IMR-90 (cell line): Measurements from ENCODE around the gene THSD7B. TPM values are rescaled to one million over a fixed set of nuclear protein-coding genes. Genes with fewer than 3 reads are reported as not detected.

Experiments
- ATAC-seq: fragments of 200-7000 bp; cut with Tn5 transposase; 2 replicates; pipeline ENCODE4 v1.9.1; 2020; ENCODE audit warnings: low read depth, mild to moderate bottlenecking, moderate library complexity
- BruUV-seq: library from RNA; stranded (reverse); fragments of 400-500 nt; replicated peaks from 2 replicates; lab custom pipeline; 2021; lab: Mats Ljungman, UMichigan
- CTCF ChIA-PET: fragments of 300-600 bp; formaldehyde crosslinking; extraction: SDS; loops from one replicate; lab custom pipeline; 2021; ENCODE audit warnings: antibody characterized with exemption; lab: Yijun Ruan, JAX
- POLR2A ChIA-PET: fragments of 300-600 bp; sonication (Branson Sonifier 250); formaldehyde crosslinking; loops from one replicate; lab custom pipeline; 2022; ENCODE audit warnings: antibody characterized with exemption; ENCODE audit not compliant: unreplicated experiment; lab: Charles Lee
- DNase-seq: peaks from one replicate; pipeline ENCODE4 v3.0.0; 2013
- H2AFZ ChIP-seq: replicated peaks from 2 replicates; pipeline ENCODE3; 2013; ENCODE audit warnings: low read length, mild to moderate bottlenecking; ENCODE audit not compliant: poor library complexity
- H2AK5ac ChIP-seq: 2 replicates; pipeline ENCODE4 v1.6.1; 2013; ENCODE audit warnings: low read depth, low read length, inconsistent platforms
- H2AK9ac ChIP-seq: replicated peaks from 2 replicates; pipeline ENCODE3; 2013; ENCODE audit warnings: mild to moderate bottlenecking, low read depth, low read length, moderate library complexity; ENCODE audit not compliant: poor library complexity
- H2BK120ac ChIP-seq: 2 replicates; pipeline ENCODE4 v1.6.1; 2013; ENCODE audit warnings: low read depth, low read length, inconsistent platforms
- H2BK15ac ChIP-seq: 3 replicates; pipeline ENCODE4 v1.6.1; 2013; ENCODE audit warnings: low read depth, low read length, inconsistent platforms
- H2BK20ac ChIP-seq: 2 replicates; pipeline ENCODE4 v1.6.1; 2013; ENCODE audit warnings: low read depth, mild to moderate bottlenecking, inconsistent platforms, low read length, moderate library complexity
- H2BK5ac ChIP-seq: 2 replicates; pipeline ENCODE4 v1.6.1; 2013; ENCODE audit warnings: mild to moderate bottlenecking, low read depth, low read length, inconsistent platforms; ENCODE audit not compliant: poor library complexity, severe bottlenecking
- H3K14ac ChIP-seq: replicated peaks from 2 replicates; pipeline ENCODE4 v1.6.1; 2013; ENCODE audit warnings: low read depth, low read length, inconsistent platforms
- H3K18ac ChIP-seq: 2 replicates; pipeline ENCODE4 v1.6.1; 2013; ENCODE audit warnings: low read depth, low read length, control low read depth
- H3K23ac ChIP-seq: 2 replicates; pipeline ENCODE4 v1.6.1; 2013; ENCODE audit warnings: low read depth, low read length, inconsistent platforms
- H3K27ac ChIP-seq: 2 replicates; pipeline ENCODE4 v1.5.1; 2013; ENCODE audit warnings: mild to moderate bottlenecking, control low read depth, low read length; ENCODE audit not compliant: insufficient read depth
- H3K27me3 ChIP-seq: 2 replicates; pipeline ENCODE4 v1.6.1; 2013; ENCODE audit warnings: low read length; ENCODE audit not compliant: control insufficient read depth, insufficient read depth
- H3K36me3 ChIP-seq: 2 replicates; pipeline ENCODE4 v1.6.1; 2013; ENCODE audit warnings: low read length, mixed read lengths; ENCODE audit not compliant: control insufficient read depth, insufficient read depth
- H3K4ac ChIP-seq: 2 replicates; pipeline ENCODE4 v1.6.1; 2013; ENCODE audit warnings: low read depth, low read length, inconsistent platforms
- H3K4me1 ChIP-seq: 2 replicates; pipeline ENCODE4 v1.6.1; 2013; ENCODE audit warnings: low read length, mixed read lengths; ENCODE audit not compliant: control insufficient read depth, insufficient read depth
- H3K4me2 ChIP-seq: 2 replicates; pipeline ENCODE4 v1.6.1; 2013; ENCODE audit warnings: low read depth, mild to moderate bottlenecking, control low read depth, low read length, moderate library complexity
- H3K4me3 ChIP-seq: 2 replicates; pipeline ENCODE4 v1.5.1; 2013; ENCODE audit warnings: low read depth, mild to moderate bottlenecking, control low read depth, low read length, moderate library complexity; ENCODE audit not compliant: insufficient read depth
- H3K56ac ChIP-seq: 2 replicates; pipeline ENCODE4 v1.6.1; 2013; ENCODE audit warnings: low read length, inconsistent platforms; ENCODE audit not compliant: insufficient read depth; ENCODE audit errors: extremely low read depth
- H3K79me1 ChIP-seq, 2 experiments: 2 replicates each; pipeline ENCODE4 v1.6.1; 2013; ENCODE audit warnings: low read length in 2 of 2, inconsistent platforms in 1 of 2, low read depth in 1 of 2
- H3K9ac ChIP-seq: 2 replicates; pipeline ENCODE4 v1.6.1; 2013; ENCODE audit warnings: low read depth, low read length, control low read depth
- H3K9me1 ChIP-seq: 2 replicates; pipeline ENCODE4 v1.6.1; 2013; ENCODE audit warnings: low read length, inconsistent platforms; ENCODE audit not compliant: insufficient read depth
- H3K9me3 ChIP-seq: 2 replicates; pipeline ENCODE4 v1.6.1; 2013; ENCODE audit warnings: low read length; ENCODE audit not compliant: control insufficient read depth, insufficient read depth
- H4K20me1 ChIP-seq: 2 replicates; pipeline ENCODE4 v1.6.1; 2013; ENCODE audit warnings: low read length, inconsistent platforms; ENCODE audit not compliant: insufficient read depth
- H4K5ac ChIP-seq: 2 replicates; pipeline ENCODE4 v1.6.1; 2013; ENCODE audit warnings: mild to moderate bottlenecking, low read depth, low read length, control low read depth
- H4K8ac ChIP-seq, 2 experiments: 2 replicates each; pipeline ENCODE4 v1.6.1; 2013; ENCODE audit warnings: low read depth in 2 of 2, low read length in 2 of 2, control low read depth in 1 of 2, inconsistent platforms in 1 of 2
- H4K91ac ChIP-seq: 2 replicates; pipeline ENCODE4 v1.6.1; 2013; ENCODE audit warnings: low read depth, low read length, inconsistent platforms; ENCODE audit not compliant: insufficient read depth
- BHLHE40 ChIP-seq: fragments of 150-350 bp; IDR thresholded peaks from 2 replicates; pipeline ENCODE4 v1.6.1; 2016; ENCODE audit warnings: mild to moderate bottlenecking, low read depth, low read length
- FOS ChIP-seq: fragments of 150-350 bp; IDR thresholded peaks from 2 replicates; pipeline ENCODE4 v1.6.1; 2016; ENCODE audit warnings: low read depth, low read length
- MAFK ChIP-seq: IDR thresholded peaks from 2 replicates; pipeline ENCODE4 v1.6.1; 2012; ENCODE audit warnings: low read depth, low read length, improper control_type of control experiment
- RCOR1 ChIP-seq: IDR thresholded peaks from 2 replicates; pipeline ENCODE4 v1.6.1; 2012; ENCODE audit warnings: mild to moderate bottlenecking, low read length, improper control_type of control experiment; ENCODE audit not compliant: insufficient replicate concordance
- SMC3 ChIP-seq: fragments of 150-350 bp; IDR thresholded peaks from 2 replicates; pipeline ENCODE4 v1.6.1; 2016; ENCODE audit warnings: low read depth, mild to moderate bottlenecking, antibody characterized with exemption, low read length, moderate library complexity
- WGBS, 2 experiments: methylation state at CpG; one replicate each; pipeline versions ENCODE4 v1.1.5 to v1.1.7; 2013; ENCODE audit warnings: missing lambda C conversion rate in 2 of 2; ENCODE audit not compliant: insufficient read length in 1 of 2; ENCODE audit errors: extremely low coverage in 2 of 2; 5-methylcytosine and 5-hydroxymethylcytosine counted together
- dilution Hi-C: fragments of 300-500 bp; cut with HindIII; formaldehyde crosslinking; loops from one replicate; pipeline ENCODE4 v1.14.3; 2018; ENCODE audit warnings: low sequenced_read_pairs; ENCODE audit not compliant: unreplicated experiment
- in situ Hi-C: fragments of 300-500 bp; cut with MboI; formaldehyde crosslinking; loops from 3 replicates; pipeline ENCODE4 v1.14.3; 2019; ENCODE audit warnings: low sequenced_read_pairs, inconsistent platforms, mixed read lengths
- intact Hi-C: fragments of 100-400 bp; cut with micrococcal nuclease; formaldehyde crosslinking; loops from 2 replicates; pipeline ENCODE4 v1.10.0; 2022
- polyA plus RNA-seq, 3 experiments: library from polyadenylated mRNA; depleted of rRNA; stranded (reverse); fragments of >200 nt; gene quantifications; 2 replicates each; pipeline ENCODE4 v1.2.3, GENCODE V29; 2012; ENCODE audit warnings: low replicate concordance in 1 of 3
- total RNA-seq: library from RNA; depleted of rRNA; stranded (reverse); fragments of >200 nt; gene quantifications from 2 replicates; pipeline ENCODE4 v1.2.3, GENCODE V29; 2012
- TF ChIP-seq, protein P1 (sequence below): fragments of 150-350 bp; IDR thresholded peaks from 2 replicates; pipeline ENCODE4 v1.6.1; 2016; ENCODE audit warnings: low read depth, mild to moderate bottlenecking, low read length, moderate library complexity, borderline replicate concordance

Gene THSD7B
- total and polyA plus RNA-seq, 2 of the 4 experiments (the other 2 are of a cell fraction) = not detected

DNA sequence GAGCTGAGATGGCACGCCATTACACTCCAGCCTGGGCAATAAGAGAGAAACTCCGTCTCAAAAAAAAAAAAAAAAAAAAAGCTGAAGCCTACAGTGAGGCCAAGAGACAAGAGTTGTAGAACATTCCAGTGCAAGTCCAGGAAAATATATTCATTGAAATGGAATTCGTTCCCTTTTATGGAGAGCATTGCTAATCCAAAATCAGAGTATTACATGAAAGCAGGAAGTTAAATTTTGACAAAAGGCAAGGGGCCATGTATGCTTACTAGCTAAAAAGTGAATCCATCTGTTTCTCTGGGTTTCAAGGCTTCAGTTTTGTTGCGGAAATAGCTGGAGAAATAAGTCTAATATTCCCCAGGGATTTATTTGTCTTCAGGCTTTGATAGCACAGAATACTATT lies 471.7 kb downstream of the THSD7B start:
- H3K4me2 ChIP-seq = no peak overlapping the region
- no peaks in the 10 kb centered on the region for H4K20me1 ChIP-seq
- H3K36me3 ChIP-seq = no peaks in the 10 kb centered on the region
- no peak overlapping the region for H2BK5ac ChIP-seq
- H4K8ac ChIP-seq = no peak overlapping the region
- dilution Hi-C loops = no loop called here
- ChIA-PET POLR2A (no interaction called here), CTCF (no interaction called here)
- no peak overlapping the region for H3K27ac ChIP-seq
- H3K18ac ChIP-seq = no peak overlapping the region
- no peaks in the 10 kb centered on the region for H3K9me1 ChIP-seq
- no peak overlapping the region for H4K5ac ChIP-seq
- WGBS, 2 experiments = 33% methylated on average over 1 of the region's 4 CpGs; no CpG with 5 or more reads in 1 of the 2 experiments
- no peaks in the 10 kb centered on the region for H3K79me1 ChIP-seq
- BruUV-seq = no TSS peak
- H2BK120ac ChIP-seq = no peak overlapping the region
- intact Hi-C loops = no loop called here
- no peak overlapping the region for H3K56ac ChIP-seq
- ATAC-seq = no peak
- no peak overlapping the region for H3K23ac ChIP-seq
- no peak overlapping the region for H3K14ac ChIP-seq
- H3K9me3 ChIP-seq = peaks cover 9% of the 10 kb centered on the region
- H3K27me3 ChIP-seq = no peaks in the 10 kb centered on the region
- DNase-seq = no peak
- H3K4me3 ChIP-seq = no peak overlapping the region
- H4K91ac ChIP-seq = no peak overlapping the region
- no peak overlapping the region for H2AK5ac ChIP-seq
- H2AFZ ChIP-seq = no peak overlapping the region
- H3K4me1 ChIP-seq = no peaks in the 10 kb centered on the region
- no peak overlapping the region for H2BK15ac ChIP-seq
- no peak overlapping the region for H3K4ac ChIP-seq
- H2BK20ac ChIP-seq = no peak overlapping the region
- in situ Hi-C loops = no loop called here
- TF ChIP-seq, protein P1, sequence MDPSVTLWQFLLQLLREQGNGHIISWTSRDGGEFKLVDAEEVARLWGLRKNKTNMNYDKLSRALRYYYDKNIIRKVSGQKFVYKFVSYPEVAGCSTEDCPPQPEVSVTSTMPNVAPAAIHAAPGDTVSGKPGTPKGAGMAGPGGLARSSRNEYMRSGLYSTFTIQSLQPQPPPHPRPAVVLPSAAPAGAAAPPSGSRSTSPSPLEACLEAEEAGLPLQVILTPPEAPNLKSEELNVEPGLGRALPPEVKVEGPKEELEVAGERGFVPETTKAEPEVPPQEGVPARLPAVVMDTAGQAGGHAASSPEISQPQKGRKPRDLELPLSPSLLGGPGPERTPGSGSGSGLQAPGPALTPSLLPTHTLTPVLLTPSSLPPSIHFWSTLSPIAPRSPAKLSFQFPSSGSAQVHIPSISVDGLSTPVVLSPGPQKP = no peak
- TF ChIP-seq SMC3 (no peak), BHLHE40 (no peak), MAFK (no peak), RCOR1 (no peak), FOS (no peak)
- H3K9ac ChIP-seq = no peak overlapping the region
- H2AK9ac ChIP-seq = no peak overlapping the region
